AG20443 (cell line): Measurements from ENCODE around the gene CDK9.
A peak's percentile ranks its signal among the peaks of the same experiment; 100 is the strongest.

Source experiments
- DNase-seq: peaks from one replicate; pipeline ENCODE4 v3.0.0; 2012; ENCODE audit warnings: low spot score, mixed read lengths

The CDK9 gene

DNA sequence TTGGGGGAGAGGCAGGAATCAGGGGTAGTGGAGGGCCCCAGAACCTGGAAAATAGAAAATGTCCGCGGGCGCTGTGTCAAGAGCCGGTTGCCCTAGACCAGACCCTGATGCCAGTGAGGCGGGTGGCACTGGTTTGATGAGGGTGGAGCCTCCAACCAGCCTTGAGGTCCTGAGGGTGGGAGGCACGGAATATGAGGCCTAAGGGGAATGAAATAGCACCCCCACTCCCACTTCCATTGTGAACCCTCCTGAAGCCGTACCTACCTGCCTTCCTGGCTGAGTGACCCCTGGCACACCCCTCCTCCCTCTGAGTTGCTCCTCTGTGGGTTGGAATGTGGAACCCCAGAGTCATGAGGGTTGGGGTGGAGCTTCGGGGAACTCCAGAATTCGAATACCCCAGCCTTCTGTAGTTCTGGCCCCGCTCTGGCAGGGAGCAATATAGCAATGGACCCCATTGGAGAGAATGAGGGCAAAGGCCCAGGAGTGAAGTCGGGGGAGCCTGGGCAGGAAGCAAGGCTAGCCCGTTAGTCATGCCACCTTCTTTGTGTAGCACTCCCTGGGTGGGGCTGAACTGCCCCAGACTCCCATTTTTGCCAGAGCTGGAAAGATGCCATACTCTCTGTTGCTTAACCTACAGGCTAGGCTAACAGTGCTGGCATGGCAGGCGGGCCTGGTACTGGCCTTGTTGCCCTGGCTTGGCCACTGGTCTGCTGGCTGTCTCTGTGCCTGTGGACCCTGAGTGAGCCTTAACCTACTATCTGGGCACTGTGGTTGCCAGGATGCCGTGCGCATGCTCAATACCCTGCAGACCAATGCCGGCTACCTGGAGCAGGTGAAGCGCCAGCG is 17.9 kb downstream of the CDK9 start:
- DNase-seq, result peak; percentile 53

DNA sequence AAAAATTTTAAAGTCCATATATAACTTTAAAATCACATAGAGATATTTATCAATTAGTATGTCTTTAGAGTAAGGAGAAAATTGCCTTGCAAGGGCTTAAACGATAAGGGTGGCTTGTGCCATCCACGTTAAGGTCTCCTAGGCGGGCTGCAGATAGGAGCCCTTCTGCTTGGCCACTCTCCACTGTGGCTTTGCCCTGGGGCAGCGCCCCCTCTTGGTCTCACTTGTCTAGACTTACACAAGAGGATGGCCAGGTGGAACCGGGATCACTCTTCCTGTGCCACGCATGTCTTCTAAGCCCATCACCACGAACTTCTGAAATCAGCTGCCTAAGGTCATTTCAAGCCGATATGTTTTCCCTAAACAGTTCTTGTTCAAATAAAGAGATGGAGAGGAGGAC is 19.8 kb downstream of the CDK9 start:
- no peak for DNase-seq

DNA sequence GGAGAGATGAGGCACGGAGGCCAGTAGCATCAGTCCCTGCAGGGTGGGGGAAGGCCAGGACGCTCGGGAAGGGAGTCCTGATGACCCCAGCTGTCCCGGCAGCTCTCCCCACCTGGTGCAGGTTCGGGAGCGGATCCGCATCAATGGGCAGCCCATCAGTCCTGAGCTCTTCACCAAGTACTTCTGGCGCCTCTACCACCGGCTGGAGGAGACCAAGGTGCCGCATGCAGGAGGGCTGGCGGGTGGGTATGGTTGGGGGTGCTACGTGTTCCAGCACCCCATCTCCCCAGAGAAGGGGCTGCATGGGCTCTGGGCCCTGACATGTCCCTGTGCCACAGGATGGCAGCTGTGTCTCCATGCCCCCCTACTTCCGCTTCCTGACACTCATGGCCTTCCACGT is 21.0 kb downstream of the CDK9 start:
- DNase-seq, result no peak

DNA sequence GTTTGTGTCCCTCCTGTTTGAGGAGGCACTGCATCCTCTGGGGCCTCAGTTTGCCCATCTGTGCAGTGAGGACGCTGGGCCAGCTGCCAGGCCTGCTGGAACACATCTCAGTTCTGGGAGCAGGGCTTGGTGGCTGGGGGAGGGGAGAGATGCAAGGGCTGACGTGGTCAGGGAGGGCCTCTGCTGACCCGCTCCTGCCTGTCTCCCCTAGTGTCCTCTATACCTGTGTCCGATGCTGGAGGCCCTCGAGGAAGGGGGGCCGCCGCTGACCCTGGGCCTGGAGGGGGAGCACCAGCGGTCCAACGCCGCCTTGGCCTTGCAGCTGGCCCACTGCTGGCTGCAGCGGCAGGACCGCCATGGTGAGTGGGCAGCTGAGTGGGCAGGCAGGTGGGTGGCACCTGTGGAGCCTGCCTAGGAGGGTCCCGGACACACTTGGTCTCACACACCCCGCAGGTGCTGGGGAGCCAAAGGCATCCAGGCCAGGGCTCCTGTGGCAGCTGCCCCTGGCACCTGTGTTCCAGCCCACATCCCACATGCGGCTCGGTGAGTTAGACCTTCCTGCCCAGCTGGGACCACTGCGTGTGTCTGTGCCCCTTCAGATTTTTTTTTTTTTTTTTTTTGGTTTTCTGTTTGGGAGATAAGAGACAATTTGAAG is 22.6 kb downstream of the CDK9 start:
- DNase-seq, result no peak

DNA sequence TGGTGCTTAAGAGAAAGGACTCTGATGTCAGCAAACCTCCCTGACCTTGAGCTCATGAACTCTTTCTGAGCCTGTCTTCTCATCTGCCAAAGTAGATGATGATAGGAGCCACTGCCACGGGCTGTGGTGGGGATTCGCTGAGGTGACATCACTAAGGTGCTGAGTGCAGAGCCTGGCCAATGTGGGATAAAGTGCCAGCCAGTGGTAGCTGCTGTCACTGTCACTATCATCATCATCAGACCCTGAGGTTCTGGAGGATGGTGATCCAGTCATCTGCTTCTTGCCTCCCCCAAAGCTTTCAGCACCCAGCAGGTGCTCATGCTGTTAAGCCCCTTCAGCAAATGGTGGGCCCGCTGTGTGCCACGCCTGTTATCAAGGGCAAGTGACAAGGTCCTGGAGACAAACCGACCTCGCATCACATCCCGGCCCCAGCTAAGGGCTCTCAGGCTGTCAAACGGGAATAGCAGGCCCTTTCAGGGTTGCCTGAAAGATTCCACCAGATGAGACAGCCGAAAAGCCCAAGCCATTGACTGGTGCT is 23.2 kb downstream of the CDK9 start:
- DNase-seq, result no peak

DNA sequence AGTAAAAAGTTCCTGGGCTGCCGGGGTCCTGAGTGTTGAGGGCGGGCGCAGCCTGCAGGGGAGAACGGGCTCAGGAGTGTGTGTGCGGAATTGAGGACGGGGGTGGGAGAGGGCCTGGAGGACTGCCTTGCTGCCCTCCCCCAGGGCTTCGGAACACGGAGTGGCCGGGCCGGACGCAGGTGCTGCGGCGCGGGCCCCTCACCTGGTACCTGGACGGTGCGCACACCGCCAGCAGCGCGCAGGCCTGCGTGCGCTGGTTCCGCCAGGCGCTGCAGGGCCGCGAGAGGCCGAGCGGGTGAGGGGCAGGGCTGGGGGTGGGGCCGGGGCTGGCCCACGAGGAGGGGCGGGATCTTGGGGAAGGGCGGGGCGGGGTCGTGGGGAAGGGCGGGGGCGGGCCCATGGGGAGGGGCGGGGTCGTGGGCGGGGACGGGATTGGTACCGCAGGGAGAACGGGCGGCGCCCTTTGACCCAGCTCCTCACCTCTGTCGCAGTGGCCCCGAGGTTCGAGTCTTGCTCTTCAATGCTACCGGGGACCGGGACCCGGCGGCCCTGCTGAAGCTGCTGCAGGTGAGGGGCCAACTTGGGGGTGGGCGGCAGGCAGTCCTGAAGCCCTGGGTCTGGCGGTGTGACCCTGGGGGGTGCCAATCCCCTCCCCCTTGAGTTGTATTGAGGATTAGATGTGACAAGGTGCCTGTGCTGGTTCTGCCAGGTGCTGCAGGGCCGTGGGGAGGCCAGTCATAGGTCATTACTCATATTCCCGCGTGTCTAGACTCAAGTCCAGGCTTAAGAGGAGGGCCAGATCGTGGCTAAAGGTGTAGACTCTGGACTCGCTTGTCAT is 23.9 kb downstream of the CDK9 start:
- DNase-seq, result peak; percentile 80

DNA sequence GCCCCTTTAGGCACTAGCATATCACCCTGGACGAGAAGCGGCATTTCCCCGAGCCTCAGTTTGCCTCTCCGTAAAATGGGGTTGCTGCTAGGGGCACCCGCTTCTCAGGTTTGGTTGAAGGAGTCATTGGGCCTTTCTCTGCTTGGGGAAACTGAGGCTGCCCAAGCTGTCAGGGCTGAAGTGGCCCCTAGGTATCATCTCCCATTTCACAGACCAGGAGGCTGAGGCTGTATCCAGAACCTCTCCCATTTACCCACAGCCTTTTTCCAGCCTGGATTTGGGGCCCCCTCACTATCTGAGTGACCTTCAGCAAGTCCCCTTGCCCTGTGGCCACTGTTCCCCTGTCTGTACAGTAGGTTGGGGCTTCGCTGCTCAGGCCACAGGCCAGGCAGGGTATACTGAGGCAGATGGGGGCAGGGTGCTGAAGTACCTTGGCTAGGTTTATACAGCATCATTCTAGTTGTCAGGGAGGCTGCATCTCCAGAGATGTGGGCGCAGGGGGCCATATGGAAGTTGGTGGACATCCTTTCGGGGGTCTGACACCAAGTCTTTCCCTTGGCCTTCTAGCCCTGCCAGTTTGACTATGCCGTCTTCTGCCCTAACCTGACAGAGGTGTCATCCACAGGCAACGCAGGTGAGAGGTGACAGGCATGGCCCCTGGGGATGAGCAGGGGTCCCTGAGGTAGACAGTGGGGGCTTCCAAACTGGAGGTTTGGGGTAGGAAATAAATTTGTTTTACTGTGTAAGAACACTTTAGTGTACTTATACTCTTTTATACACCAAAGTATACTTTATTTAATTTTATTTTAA is 24.7 kb downstream of the CDK9 start:
- DNase-seq, result no peak

DNA sequence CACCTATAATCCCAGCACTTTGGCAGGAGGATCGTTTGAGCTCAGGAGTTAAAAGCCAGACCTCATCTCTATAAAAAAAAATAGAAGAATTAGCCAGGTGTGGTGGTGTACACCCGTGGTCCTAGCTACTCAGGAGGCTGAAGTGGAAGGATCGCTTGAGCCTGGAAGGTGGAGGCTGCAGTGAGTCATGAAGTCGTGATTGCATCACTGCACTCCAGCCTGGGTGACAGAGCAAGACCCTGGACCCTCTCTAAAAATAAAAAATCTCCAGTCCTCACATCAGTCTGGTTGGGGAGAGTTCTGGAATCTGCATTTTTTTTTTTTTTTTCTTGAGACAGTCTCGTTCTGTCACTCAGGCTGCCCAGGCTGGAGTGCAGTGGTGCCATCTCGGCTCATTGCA is 26.2 kb downstream of the CDK9 start:
- DNase-seq, result no peak

DNA sequence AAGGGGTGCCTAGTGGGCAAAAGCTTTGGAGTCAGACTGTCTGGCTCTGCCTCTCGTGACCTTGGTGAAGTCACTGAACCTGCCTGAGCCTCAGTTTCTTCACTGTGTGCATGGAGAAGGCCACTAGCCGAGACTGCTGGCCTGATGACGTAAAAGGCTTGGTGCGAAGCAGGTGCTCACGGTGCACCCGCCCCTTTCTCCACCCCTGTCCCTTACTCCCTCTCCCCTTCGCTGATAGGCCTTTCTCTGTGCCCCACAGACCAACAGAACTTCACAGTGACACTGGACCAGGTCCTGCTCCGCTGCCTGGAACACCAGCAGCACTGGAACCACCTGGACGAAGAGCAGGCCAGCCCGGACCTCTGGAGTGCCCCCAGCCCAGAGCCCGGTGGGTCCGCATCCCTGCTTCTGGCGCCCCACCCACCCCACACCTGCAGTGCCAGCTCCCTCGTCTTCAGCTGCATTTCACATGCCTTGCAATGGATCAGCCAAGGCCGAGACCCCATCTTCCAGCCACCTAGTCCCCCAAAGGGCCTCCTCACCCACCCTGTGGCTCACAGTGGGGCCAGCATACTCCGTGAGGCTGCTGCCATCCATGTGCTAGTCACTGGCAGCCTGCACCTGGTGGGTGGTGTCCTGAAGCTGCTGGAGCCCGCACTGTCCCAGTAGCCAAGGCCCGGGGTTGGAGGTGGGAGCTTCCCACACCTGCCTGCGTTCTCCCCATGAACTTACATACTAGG is 27.3 kb downstream of the CDK9 start:
- no peak for DNase-seq

DNA sequence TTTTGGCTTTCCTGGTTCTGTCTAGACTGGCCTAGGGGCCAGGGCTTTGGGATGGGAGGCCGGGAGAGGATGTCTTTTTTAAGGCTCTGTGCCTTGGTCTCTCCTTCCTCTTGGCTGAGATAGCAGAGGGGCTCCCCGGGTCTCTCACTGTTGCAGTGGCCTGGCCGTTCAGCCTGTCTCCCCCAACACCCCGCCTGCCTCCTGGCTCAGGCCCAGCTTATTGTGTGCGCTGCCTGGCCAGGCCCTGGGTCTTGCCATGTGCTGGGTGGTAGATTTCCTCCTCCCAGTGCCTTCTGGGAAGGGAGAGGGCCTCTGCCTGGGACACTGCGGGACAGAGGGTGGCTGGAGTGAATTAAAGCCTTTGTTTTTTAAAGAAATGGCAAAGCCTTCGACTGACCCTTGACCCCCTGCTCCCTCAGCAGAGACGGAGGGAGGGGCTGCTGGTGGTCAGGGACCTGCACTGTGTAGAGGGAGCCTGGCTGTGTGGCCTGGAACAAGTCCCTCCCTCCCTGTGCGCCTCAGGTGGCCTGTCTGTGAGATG is 27.9 kb downstream of the CDK9 start:
- DNase-seq, result no peak

DNA sequence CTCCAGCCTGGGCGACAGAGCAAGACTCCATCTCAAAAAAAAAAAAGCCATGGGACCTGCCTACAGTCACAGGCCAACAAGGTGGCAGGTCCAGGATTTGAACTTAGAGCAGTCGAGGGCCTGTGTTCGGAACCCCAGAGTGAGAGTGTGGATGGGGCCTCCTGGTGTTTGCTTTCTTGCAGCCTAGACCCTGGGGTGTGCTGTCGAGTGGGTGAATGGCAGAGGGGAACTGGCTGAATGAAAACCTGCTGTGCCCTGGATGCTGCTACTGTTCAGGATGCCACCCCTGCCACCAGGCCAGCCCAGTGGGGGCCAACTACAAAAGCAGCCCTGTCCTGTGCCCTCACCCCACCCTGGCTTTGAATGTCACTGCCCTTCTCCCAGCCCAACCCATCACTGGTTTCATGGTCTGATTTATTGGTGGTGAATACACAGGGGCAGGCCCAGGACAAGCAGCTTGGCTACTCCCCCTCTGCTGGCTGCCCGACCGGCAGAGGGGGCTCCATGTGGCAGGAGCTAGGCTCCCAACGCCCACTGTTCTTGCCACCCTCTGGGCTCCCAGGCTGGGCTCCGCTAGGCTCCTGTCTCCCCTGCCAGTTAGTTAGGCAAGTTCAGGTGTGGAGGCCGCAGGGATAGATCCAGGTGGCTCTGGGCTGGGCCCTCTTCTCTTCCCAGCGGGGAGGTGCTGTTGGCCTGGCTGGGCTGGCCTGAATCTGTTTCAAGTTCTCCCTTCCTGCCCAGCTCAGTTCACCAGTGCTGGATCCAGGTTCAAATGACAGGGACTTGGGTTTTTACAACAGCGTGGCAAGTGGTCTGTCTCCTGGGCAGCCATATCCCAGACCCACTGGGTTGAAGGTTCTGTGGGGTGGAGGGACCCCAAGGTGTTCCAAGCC is 29.0 kb downstream of the CDK9 start:
- DNase-seq, result no peak

DNA sequence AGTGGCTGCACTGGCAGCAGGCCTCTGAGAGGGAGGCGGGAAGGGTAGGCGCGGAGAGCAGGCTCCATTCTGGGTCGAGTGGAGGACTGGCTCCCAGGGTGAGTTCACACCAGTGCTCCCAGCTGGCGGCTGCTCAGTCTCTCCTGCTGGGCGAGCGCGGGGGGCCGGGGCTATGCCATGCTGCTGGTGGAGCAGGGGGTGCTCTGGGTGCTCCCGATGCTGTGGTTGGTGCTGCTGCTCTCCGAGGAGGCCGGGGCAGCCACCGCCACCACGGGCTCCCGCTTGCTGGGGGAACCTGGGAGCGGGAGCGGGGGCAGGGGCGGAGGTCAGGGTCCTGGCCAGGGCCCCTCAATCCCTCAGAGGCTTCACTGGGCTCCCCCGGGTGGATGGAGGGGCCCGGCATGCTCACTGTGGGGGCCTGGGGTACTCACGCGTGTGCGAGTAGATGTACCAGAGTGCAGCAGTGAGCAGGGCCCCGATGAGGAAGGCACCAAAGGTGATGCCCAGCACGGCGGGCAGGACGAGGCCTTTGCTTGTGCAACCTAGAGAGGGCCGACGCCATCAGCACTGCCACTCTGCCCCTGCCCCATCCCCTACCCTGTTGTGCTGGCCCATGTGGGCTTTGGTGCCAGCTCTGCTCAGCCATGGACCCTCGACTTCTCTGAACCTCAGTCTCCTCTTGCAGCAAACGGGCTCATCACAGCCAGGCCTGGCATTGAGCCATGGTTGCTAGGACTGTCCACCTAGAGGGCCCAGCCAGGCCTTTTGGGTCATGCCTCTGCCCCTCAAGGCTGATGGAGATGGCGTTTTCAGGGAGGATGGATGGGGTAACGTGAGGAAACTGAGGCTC is 29.9 kb downstream of the CDK9 start:
- DNase-seq, result no peak

DNA sequence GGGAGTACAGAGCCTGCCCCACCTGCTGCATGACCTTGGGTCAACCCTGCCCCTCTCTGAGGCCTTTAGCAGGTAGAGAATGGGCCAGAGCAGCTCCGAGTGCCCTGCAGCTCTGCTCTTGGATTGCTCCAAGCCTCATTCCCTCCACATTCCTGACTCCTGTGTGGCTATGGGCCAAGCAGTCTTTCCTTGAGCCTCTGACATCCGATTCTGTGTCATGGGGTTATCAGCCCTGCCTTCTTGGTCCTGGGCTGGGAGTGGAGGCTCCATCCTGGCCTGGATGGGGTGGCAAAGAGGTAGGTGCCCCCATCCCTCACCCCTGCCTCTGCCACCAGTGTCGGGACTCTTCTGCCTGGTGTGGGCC is 30.5 kb downstream of the CDK9 start:
- DNase-seq, result no peak

DNA sequence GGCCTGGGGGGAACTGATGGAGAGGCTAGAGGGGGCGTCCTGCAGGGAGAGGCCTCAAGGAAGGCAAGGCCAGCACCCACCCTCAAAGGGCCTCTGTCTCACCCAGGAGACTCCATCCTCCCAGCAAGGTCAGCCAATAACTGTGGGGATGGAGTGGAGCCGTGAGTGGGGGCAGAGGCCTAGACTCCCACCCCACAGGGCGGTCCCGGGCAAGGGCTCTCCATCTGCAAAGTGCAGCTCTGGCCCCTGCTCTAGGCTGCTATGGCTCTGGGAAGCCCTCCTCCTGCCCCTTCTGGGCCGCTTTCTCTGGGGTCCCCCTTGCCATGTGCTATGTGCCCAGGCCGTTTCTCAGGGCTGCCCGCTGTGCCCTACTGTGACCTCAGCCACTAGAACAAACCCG is 30.9 kb downstream of the CDK9 start:
- no peak for DNase-seq

DNA sequence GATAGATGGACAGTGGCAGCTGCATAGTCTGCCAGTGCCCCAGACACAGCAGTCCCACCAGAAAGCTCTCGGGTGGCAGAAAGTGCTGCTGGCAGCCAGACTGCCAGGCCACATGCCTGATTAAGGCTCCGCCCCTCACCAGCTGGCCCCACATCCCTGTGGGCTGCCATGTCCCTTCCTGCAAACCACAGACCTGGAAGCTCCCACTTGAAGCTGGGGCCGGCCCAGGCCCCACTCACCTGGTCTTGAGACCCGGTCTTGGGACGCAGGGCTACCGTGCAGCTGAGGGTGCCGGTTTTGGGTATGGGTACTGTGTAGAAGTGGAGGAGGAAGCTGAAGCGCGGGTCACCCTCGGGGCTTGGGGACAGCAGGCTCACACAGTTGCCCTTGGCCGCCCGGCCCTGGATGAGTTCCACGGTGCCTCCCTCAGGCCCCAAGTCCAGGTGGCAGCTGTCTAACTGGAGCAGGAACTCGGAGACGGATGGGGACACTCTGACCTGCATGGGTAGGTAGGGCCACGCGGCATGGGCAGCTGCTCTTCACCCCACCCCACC is 32.1 kb downstream of the CDK9 start:
- no peak for DNase-seq

DNA sequence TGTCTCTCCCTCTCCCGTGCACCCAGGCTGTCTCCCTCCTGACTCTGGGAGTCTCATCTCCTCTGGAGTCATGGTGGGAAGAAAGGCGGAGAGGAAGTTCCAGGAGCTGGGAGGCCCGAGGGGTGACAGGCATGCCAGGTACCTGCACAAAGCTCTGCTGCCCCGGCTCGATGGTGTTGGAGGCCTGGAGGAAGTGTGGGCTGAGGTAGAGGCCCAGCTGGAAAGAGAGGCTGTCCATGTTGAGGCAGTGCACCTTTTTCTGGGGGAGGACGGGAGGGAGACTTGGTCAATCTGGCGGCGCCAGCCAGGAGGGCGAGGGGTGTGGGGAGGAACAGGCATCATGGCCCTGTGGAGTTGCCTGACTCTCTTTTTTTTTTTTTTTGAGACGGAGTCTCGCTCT is 32.7 kb downstream of the CDK9 start:
- DNase-seq, result no peak

DNA sequence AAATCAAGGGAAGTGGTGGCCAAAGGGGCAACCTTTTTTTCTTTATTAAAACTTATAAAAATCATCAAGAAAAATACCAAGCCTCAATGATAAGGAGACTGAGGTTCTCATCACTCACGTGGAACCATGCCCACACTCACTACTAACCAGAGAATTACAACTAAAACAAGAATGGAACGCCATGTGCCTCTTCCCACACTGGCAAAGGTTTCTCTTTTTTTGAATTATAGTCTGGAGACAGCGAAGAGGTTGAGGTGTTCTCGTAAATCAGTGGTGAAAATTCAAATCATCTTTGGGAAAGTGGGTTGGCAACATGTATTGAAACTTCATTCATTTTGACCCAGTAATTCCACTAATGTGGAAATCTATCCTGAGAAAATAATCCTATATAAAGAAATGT is 36.3 kb downstream of the CDK9 start:
- no peak for DNase-seq

DNA sequence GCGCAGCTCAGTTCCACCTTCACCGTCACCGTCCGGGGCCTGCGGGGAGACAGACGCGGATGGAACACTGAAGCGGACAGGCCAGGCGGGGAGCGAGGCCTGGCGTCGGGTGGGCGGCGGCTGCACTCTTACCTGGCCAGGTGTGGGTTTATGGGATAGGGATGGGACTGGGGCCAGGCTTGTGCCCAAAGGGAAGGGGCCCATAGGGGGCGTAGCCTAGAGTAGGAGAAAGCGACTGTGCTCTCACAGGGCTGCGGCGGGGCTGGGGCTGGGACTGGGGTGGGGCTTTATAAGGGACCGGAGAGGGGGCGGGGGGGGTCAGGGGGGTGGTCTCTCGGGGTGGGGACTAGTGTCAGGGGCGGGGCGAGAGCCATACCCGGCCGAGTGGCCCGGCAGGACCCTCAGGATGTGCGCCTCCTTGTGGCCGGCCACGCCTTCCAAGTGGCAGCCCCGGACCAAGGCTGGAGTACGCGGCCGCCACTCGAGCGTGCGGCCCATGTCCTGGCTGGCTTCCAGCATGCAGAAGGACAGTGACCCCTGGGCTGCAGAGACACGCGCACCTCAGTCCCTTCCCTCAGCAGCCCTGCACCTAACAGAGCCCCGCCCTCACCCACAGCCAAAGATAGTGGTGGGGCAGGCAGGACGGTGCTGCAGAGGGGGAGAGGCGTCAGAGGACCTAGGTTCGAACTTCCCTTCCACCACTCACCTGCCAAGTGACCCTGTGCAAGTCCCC is 39.7 kb downstream of the CDK9 start:
- DNase-seq, result no peak
